Measurements from ENCODE around the gene RNF166. TPM values are rescaled to one million over a fixed set of nuclear protein-coding genes. Genes with fewer than 3 reads are reported as not detected.

RNF166 gene
- total and polyA plus RNA-seq, 4 experiments from 2014 or later = 90.5 to 137 (median 111) TPM

DNA sequence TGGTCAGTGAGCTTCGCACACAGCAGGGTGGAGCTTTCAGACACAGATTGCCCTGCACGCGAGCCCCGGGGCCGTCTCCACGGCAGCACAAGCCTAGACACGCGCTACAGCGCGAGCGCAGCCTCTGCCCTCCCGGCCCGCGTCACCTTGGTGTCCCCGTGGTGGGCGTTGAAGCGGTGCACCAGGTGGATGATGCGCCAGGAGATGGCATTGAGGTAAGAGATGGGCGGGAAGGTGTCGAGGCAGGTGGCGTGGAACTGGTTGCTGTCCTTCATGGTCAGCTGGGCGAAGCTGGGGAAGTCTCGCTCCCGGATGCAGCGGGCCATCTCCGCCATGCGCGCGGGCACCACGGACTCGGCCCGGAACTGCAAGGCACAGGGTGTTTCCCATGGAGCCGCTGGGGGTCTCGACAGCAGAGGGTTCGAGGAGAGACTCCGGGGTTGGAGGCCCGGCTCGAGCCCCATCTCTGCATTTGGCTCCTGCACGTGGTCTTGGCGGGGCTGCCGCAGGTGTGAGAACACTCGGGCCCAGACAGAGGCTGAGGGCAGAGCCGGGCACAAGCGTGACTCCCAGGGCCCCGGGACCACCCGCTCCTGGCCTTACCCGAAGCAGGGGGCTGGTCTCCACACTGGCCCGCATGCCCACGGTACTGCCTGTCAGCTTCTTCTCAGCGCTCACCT lies 51.0 kb downstream of the RNF166 start:
- Mint-ChIP-seq H3K36me3 (peaks cover 0 to 14% of the 10 kb centered on the region in 2 donors), H3K27ac (peak overlapping the region in 3 of 7 donors; percentile 37 to 68 (median 60)), H3K9me3 (no peaks in the 10 kb centered on the region), H3K4me3 (peak overlapping the region in 1 of 8 donors; percentile 10), H3K4me1 (peaks cover 2 to 13% (median 5%) of the 10 kb centered on the region in 4 donors), H3K27me3 (no peaks in the 10 kb centered on the region)
- Histone ChIP-seq H3K4me1 (ENCODE audit: insufficient read depth, low read length) (peaks cover 13% of the 10 kb centered on the region), H3K27me3 (ENCODE audit: insufficient read depth, low read length) (no peaks in the 10 kb centered on the region), H3K9me3 (ENCODE audit: control insufficient read depth in 1 of 2, low read length in 2 of 2) (no peaks in the 10 kb centered on the region), H3K27ac (ENCODE audit: low read depth, low read length) (no peak overlapping the region), H3K4me3 (ENCODE audit: low read length in 2 of 2) (no peak overlapping the region), H3K36me3 (ENCODE audit: insufficient read depth, low read length) (no peaks in the 10 kb centered on the region)
- intact Hi-C loops (cut with micrococcal nuclease) = no loop called here
- no peak for DNase-seq
- ChIA-PET CTCF (ENCODE audit: partially characterized antibody) (no interaction called here), POLR2A (ENCODE audit: partially characterized antibody) (no interaction called here)

DNA sequence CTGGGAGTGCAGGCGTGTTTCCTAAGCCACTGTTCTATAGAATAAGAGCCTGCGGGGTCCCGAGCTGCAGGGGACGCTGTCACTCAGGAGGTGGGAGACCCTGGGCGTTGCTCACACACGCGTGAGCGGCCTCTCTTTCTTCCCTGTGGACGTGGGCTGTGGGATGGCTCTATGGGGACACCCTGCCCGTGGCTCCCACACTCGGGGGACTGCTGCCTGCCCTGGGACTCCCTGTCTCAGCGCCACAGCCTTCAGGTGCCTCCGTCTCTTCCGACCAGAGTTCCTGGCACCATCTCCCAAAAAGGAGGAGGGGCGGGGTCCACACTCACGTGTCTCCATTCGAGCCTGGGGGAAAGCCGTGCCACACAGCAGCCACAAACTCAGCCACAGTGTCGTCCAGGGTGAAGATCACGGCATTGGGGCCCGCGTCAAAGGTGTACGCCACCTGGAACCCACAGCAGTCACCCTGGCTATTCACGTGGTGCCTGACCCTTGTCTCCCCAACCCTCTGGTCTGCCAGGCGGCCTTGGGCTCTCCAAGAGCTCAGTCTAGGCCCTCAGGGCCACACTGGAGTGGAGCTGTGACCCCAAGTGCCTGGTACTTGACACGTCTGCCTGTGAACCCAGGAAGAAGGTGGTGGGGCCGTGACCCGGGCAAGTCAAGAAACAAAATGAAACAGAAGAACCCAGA lies 51.7 kb downstream of the RNF166 start:
- H3K4me1 Mint-ChIP-seq = peaks cover 2 to 19% (median 6%) of the 10 kb centered on the region in 4 donors
- Histone ChIP-seq H3K27me3 (ENCODE audit: insufficient read depth, low read length) (no peaks in the 10 kb centered on the region), H3K4me1 (ENCODE audit: insufficient read depth, low read length) (peaks cover 19% of the 10 kb centered on the region), H3K9me3 (ENCODE audit: control insufficient read depth in 1 of 2, low read length in 2 of 2) (no peaks in the 10 kb centered on the region), H3K27ac (ENCODE audit: low read depth, low read length) (no peak overlapping the region), H3K36me3 (ENCODE audit: insufficient read depth, low read length) (no peaks in the 10 kb centered on the region), H3K4me3 (ENCODE audit: low read length in 2 of 2) (no peak overlapping the region)
- no peaks in the 10 kb centered on the region for H3K27me3 Mint-ChIP-seq
- intact Hi-C loops (cut with micrococcal nuclease) = no loop called here
- no peaks in the 10 kb centered on the region for H3K9me3 Mint-ChIP-seq
- peak overlapping the region in 1 of 8 donors; percentile 10 for H3K4me3 Mint-ChIP-seq
- ChIA-PET CTCF (ENCODE audit: partially characterized antibody) (no interaction called here), POLR2A (ENCODE audit: partially characterized antibody) (interaction anchor here (1.0 kb wide), 1 partner anchor 18 kb away, joined by 4 read pairs; no protein-coding TSS in a partner anchor)
- peaks cover 0 to 15% of the 10 kb centered on the region in 2 donors for H3K36me3 Mint-ChIP-seq
- DNase-seq = no peak
- H3K27ac Mint-ChIP-seq = peak overlapping the region in 3 of 7 donors; percentile 13 to 60 (median 55)

GRCh38 chr16:88653596-88654362 lies 52.4 kb downstream of the RNF166 start:
- Mint-ChIP-seq H3K4me3 (no peak overlapping the region), H3K36me3 (peaks cover 4 to 18% of the 10 kb centered on the region in 2 donors), H3K4me1 (peaks cover 7 to 26% (median 12%) of the 10 kb centered on the region in 4 donors), H3K9me3 (no peaks in the 10 kb centered on the region), H3K27me3 (no peaks in the 10 kb centered on the region), H3K27ac (peak overlapping the region in 6 of 7 donors; percentile 30 to 80 (median 60))
- peaks cover 25% of the 10 kb centered on the region for H3K4me1 ChIP-seq (ENCODE audit: insufficient read depth, low read length)
- ChIA-PET POLR2A (ENCODE audit: partially characterized antibody) (interaction anchor here (1.0 to 6.1 kb wide), 3 partner anchors 10 to 48 kb away, joined by 4 to 66 read pairs (median 13); partner anchors contain the start of gene MVD), CTCF (ENCODE audit: partially characterized antibody) (no interaction called here)
- intact Hi-C loops (cut with micrococcal nuclease) = no loop called here
- no peaks in the 10 kb centered on the region for H3K9me3 ChIP-seq (ENCODE audit: control insufficient read depth in 1 of 2, low read length in 2 of 2)
- H3K4me3 ChIP-seq (ENCODE audit: low read length in 2 of 2) = no peak overlapping the region
- no peak overlapping the region for H3K27ac ChIP-seq (ENCODE audit: low read depth, low read length)
- no peak for DNase-seq
- H3K27me3 ChIP-seq (ENCODE audit: insufficient read depth, low read length) = no peaks in the 10 kb centered on the region
- H3K36me3 ChIP-seq (ENCODE audit: insufficient read depth, low read length) = peaks cover 4% of the 10 kb centered on the region

DNA sequence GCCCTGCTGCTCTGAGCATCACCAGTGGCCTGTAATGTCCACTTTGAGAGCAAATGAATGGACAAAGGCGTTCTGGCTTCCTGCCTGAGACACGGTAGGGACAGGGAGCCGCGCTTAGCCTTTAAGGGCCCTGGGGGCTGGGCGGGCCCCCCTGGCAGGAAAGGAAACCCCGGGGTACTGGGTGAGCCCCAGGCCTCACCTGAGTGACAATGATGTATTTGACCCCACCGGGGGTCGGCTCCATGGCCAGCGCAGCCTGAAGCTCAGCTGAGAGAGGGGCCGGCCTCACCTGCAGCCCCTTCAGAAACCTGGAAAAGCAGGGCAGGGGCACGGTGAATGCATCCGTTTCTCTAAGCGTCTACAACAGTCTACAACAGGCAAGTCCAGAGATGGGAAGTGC lies 53.1 kb downstream of the RNF166 start:
- Mint-ChIP-seq H3K9me3 (no peaks in the 10 kb centered on the region), H3K4me1 (peaks cover 7 to 26% (median 12%) of the 10 kb centered on the region in 4 donors), H3K4me3 (peak overlapping the region in 1 of 8 donors; percentile 15), H3K27ac (peak overlapping the region in 6 of 7 donors; percentile 30 to 80 (median 60)), H3K36me3 (peaks cover 4 to 19% of the 10 kb centered on the region in 2 donors), H3K27me3 (no peaks in the 10 kb centered on the region)
- Histone ChIP-seq H3K27me3 (ENCODE audit: insufficient read depth, low read length) (no peaks in the 10 kb centered on the region), H3K4me3 (ENCODE audit: low read length in 2 of 2) (no peak overlapping the region), H3K27ac (ENCODE audit: low read depth, low read length) (peak overlapping the region; percentile 91), H3K36me3 (ENCODE audit: insufficient read depth, low read length) (peaks cover 4% of the 10 kb centered on the region), H3K4me1 (ENCODE audit: insufficient read depth, low read length) (peaks cover 28% of the 10 kb centered on the region), H3K9me3 (ENCODE audit: control insufficient read depth in 1 of 2, low read length in 2 of 2) (no peaks in the 10 kb centered on the region)
- ChIA-PET POLR2A (ENCODE audit: partially characterized antibody) (interaction anchor here (1.4 to 6.1 kb wide), 3 partner anchors 10 to 83 kb away, joined by 6 to 66 read pairs (median 13); partner anchors contain the start of genes MVD and ZC3H18), CTCF (ENCODE audit: partially characterized antibody) (no interaction called here)
- intact Hi-C loops (cut with micrococcal nuclease) = no loop called here
- no peak for DNase-seq

- intact Hi-C loops (cut with micrococcal nuclease) = no loop called here
- peak overlapping the region; percentile 91 for H3K27ac ChIP-seq (ENCODE audit: low read depth, low read length)
- Mint-ChIP-seq H3K36me3 (peaks cover 4 to 19% of the 10 kb centered on the region in 2 donors), H3K4me1 (peaks cover 7 to 26% (median 12%) of the 10 kb centered on the region in 4 donors), H3K4me3 (peak overlapping the region in 1 of 8 donors; percentile 15), H3K9me3 (no peaks in the 10 kb centered on the region), H3K27me3 (no peaks in the 10 kb centered on the region), H3K27ac (peak overlapping the region in 1 of 7 donors; percentile 46)
- H3K4me1 ChIP-seq (ENCODE audit: insufficient read depth, low read length) = peaks cover 28% of the 10 kb centered on the region
- H3K9me3 ChIP-seq (ENCODE audit: control insufficient read depth in 1 of 2, low read length in 2 of 2) = no peaks in the 10 kb centered on the region
- H3K36me3 ChIP-seq (ENCODE audit: insufficient read depth, low read length) = peaks cover 4% of the 10 kb centered on the region
- no peak overlapping the region for H3K4me3 ChIP-seq (ENCODE audit: low read length in 2 of 2)
- ChIA-PET CTCF (ENCODE audit: partially characterized antibody) (no interaction called here), POLR2A (ENCODE audit: partially characterized antibody) (interaction anchor here (1.4 to 6.1 kb wide), 3 partner anchors 11 to 82 kb away, joined by 6 to 66 read pairs (median 13); partner anchors contain the start of genes MVD and ZC3H18)
- no peak for DNase-seq
- no peaks in the 10 kb centered on the region for H3K27me3 ChIP-seq (ENCODE audit: insufficient read depth, low read length)
Observed at GRCh38 chr16:88652762-88653063, 53.5 kb downstream of the RNF166 start.

DNA sequence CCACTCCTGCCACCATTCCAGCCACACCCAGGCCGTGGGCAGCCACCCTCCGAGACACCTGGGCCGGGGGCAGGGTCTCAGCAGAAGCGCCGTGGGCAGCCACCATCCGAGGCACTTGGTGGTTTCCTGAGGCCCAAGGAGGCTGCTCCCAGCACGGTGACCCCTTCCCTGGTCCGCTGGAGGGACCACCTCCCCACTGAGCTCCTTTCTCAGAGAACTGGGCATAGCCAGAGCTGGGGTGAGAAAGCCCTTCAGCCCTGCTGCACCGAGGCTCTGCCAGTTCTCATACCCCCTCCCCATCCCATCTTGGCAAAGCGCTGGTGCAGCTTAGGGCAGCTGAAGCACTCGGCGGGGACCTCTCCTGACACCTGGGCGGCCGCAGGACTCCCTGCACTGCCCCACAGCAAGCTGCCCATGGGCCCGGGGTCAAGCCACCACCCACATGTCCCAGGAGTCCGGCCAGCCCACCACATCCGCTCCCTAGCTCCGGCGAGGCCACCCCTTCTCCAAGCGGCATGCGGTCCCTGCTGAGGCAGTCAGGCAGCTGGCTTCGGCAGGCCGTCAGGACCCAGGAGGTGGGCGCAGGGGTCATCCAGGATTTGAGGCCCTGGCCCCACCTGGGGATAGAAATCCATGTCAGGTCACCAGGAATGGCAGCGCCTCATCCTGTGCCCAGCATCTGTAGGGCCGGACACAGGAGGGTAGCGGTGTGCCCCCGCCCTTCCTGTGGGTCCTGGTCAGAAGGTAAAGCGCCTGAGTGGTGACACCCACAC lies 54.0 kb downstream of the RNF166 start:
- H3K9me3 ChIP-seq (ENCODE audit: control insufficient read depth in 1 of 2, low read length in 2 of 2) = no peaks in the 10 kb centered on the region
- ChIA-PET CTCF (ENCODE audit: partially characterized antibody) (no interaction called here), POLR2A (ENCODE audit: partially characterized antibody) (interaction anchor here (1.4 to 6.1 kb wide), 5 partner anchors 11 to 82 kb away, joined by 3 to 66 read pairs (median 13); partner anchors contain the start of genes MVD and ZC3H18)
- no peaks in the 10 kb centered on the region for H3K27me3 ChIP-seq (ENCODE audit: insufficient read depth, low read length)
- peak overlapping the region in 3 of 8 donors; percentile 17 to 49 (median 46) for H3K4me3 Mint-ChIP-seq
- peaks cover 4% of the 10 kb centered on the region for H3K36me3 ChIP-seq (ENCODE audit: insufficient read depth, low read length)
- peaks cover 7 to 26% (median 12%) of the 10 kb centered on the region in 4 donors for H3K4me1 Mint-ChIP-seq
- intact Hi-C loops (cut with micrococcal nuclease) = loop anchor here (1.0 to 2.0 kb wide), 6 partner anchors 11 to 82 kb away; partner anchors contain the start of genes MVD, SNAI3 and ZC3H18
- peaks cover 4 to 19% of the 10 kb centered on the region in 2 donors for H3K36me3 Mint-ChIP-seq
- peak overlapping the region; percentile 91 for H3K27ac ChIP-seq (ENCODE audit: low read depth, low read length)
- H3K4me3 ChIP-seq (ENCODE audit: low read length in 2 of 2) = peak overlapping the region in 1 of 2 donors; percentile 91
- no peak for DNase-seq
- no peaks in the 10 kb centered on the region for H3K9me3 Mint-ChIP-seq
- H3K27me3 Mint-ChIP-seq = no peaks in the 10 kb centered on the region
- peaks cover 28% of the 10 kb centered on the region for H3K4me1 ChIP-seq (ENCODE audit: insufficient read depth, low read length)
- peak overlapping the region; percentile 66 to 96 (median 93) for H3K27ac Mint-ChIP-seq

Data from CD4-positive, alpha-beta memory T cell (primary cell).